GM19452 (cell line): ENCODE results near the gene FAM117B.
"Not testable (repeated sequence)": the region's sequence is repeated elsewhere in the genome, so short reads cannot be mapped to it uniquely, and the experiment has no call there.

Source experiments
- ATAC-seq: cut with Tn5 transposase; IDR thresholded peaks from one replicate; pipeline ENCODE4 v1.9.1; 2021; ENCODE audit not compliant: unreplicated experiment

Gene FAM117B

DNA sequence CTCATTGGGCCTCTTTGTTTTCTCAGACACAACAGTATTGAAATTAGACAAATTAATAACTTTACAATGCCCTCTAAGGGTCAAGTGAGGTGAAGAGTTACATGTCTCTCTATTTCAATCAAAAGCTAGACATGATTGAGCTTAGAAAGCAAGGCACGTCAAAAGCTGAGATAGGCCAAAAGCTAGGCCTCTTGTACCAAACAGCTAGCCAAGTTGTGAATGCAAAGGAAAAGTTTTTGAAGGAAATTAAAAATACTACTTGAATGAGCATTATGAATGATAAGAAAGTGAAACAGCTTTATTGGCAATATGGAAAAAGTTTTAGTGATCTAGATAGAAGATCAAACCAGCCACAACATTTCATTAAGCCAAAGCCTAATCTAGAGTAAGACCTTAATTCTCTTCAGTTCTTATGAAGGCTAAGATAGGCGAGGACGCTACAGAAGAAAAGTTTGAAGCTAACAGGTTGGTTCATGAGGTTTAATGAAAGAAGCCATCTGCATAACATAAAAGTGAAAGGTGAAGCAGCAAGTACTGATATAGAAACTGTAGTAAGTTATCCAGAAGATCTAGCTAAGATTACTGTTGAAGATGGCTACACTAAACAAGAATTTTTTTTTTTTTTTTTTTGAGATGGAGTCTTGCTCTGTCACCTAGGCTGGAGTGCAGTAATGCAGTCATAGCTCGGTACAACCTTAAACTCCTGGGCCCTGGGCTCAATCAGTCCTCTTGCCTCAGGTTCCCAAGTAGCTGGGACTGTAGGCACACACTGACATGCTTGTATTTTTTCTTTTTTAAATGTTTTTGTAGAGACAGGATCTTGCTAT, 65.5 kb downstream of the FAM117B start:
- ATAC-seq = no peak

DNA sequence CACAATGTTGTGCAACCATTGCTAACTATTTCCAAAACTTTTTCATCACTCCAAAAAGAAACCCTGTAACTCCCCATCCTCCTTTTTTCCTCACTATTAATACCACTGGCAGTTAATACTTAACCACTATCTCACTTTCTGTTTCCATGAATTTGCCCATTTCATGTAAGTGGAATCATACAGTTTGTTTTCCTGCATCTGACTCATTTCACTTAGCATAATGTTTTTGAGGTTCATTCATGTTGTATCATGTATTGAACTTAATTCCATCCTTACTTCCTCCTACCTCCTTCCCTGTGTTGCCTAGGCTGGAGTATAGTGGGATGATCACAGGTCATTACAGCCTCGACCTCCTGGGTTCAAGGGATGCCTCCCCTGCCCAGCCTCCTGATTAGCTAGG, 68.3 kb downstream of the FAM117B start:
- ATAC-seq = no peak

DNA sequence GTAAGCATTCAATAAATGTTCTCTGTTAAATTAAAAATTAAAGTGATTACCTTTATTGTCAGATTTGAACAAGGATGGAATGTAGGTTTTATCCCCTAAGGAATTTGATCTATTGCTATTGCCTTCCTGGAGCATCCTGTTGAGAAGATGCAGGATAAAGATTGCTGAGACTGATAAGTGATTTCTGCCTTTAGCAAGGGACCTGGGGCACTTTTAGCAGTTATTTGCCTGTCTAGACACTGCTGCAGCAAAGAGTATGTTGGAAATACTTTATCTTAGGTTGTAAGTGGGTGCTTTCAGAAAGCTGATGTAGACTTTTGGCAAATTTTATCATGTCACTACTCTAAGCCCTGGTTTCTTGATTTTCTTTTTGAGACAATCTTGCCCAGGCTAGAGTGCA, 69.5 kb downstream of the FAM117B start:
- no peak for ATAC-seq

DNA sequence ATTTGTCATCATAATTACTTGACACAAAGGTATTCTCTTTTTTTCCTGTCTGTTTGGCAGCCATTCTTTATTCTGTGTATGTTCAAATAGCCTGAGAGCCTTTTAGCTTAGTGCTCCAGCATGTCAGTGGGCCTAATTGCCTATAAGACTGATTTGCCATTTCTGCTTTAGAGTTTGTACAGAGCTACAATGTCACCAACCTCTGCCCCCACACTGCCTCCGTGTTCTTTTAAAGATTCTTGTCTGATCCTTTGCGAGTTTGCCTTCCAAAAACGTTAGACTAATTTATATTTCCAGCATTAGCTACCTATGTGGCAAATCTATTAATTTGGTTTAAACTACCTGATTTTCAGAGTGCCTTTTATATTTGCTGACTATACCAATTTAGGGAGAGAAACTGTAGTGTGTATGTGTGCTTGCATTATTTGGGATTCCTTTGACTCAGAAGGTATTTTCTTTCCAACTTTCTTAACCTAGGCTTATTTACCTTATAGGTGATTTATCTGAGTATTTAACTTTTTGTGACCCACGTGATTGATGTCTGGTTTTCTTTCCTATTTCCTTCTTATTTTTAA, 70.8 kb downstream of the FAM117B start:
- ATAC-seq = no peak

DNA sequence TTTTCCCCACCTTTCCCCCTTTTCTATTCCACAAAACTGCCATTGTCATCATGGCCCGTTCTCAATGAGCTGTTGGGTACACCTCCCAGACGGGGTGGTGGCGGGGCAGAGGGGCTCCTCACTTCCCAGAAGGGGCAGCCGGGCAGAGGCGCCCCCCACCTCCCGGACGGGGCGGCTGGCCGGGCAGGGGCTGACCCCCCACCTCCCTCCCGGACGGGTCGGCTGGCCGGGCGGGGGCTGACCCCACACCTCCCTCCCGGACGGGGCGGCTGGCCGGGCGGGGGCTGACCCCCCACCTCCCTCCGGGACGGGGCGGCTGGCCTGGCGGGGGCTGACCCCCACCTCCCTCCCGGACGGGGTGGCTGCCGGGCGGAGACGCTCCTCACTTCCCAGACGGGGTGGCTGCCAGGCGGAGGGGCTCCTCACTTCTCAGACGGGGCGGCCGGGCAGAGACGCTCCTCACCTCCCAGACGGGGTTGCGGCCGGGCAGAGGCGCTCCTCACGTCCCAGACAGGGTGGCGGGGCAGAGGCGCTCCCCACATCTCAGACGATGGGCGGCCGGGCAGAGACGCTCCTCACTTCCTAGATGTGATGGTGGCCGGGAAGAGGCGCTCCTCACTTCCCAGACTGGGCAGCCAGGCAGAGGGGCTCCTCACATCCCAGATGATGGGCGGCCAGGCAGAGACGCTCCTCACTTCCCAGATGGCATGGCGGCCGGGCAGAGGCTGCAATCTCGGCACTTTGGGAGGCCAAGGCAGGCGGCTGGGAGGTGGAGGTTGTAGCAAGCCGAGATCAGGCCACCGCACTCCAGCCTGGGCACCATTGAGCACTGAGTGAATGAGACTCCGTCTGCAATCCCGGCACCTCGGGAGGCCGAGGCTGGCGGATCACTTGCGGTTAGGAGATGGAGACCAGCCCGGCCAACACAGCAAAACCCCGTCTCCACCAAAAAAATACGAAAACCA, 80.5 kb downstream of the FAM117B start:
- ATAC-seq = not testable (repeated sequence)

DNA sequence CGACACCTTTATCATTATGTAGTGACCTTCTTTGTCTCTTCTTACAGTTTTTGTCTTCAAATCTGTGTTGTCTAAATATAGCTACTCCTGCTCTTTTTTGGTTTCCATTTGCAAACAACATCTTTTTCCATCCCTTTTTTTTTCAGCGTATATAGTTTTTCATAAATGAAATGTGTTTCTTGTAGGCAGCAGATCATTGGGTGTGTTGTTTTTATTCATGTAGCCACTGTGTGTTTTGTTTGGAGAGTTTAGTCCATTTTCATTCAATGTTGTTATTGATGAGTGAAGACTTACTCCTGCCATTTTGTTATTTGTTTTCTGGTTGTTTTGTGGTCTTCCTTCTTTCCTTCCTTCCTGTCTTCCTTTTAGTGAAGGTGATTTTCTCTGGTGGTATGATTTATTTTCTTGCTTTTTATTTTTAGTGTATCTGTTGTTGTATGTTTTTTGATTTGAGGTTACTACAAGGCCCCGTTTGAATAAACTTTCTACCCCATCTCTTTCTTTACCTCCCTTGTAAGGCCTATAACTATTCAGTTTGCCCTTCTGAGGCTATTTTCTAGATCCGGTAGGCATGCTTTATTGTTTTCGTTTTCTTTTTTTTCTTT, 81.4 kb downstream of the FAM117B start:
- ATAC-seq = no peak

DNA sequence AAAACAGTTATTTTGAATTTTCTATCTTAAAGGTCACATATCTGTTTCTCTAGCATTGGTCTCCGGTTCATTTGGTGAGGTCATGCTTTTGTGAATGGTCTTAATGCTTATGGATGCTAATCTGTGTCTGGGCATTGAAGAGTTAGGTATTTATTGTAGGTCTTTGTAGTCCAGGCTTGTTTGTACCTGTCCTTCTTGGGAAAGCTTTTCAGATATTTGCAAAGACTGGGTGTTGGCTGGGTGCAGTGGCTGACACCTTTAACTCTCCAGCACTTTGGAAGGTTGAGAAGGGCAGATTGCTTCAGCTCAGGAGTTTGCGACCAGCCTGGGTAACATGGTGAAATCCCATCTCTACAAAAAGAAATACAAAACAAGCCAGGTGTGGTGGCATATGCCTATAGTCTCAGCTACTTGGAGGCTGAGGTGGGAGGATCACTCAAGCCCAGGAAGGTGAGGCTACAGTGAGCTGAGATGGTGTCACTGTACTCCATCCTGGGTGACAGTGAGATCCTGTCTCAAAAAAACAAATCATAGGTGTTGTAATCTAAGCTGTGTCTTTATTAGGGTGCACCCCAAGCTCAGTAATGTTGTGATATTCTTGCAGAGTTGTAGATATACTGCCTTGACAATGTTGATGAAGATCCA, 82.3 kb downstream of the FAM117B start:
- no peak for ATAC-seq

DNA sequence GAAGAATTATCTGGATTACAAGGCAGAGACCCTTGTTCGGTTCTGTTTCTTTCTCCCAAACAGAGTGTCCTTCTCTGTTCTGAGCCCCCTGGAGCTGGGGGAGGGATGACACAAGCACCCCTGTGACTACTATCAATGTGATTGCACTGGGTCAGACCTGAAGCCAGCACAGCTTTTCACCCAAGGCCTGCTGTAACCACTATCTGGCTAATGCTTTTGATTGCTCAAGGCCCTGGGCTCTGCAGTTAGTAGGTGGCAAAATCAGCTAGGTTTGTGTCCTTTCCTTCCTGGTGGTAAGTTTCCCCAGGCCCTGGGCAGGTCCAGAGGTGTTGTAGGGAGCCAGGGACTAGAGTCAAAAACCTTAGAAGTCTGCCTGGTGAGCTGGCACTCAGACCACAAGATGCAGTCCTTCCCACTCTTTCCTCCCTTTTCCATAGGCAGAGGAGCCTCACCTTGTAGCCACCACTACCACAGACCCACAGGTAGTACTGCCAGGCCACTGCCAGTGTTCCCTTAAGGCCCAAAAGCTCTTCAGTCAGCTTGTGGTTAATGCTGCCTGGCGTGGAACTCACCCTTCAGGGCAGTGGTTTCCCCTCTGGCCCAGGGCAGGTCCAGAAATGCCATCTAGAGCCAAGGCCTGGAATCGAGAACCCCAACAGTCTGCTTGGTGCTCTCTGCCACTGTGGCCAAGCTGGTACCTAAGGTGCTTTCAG, 83.0 kb downstream of the FAM117B start:
- no peak for ATAC-seq

DNA sequence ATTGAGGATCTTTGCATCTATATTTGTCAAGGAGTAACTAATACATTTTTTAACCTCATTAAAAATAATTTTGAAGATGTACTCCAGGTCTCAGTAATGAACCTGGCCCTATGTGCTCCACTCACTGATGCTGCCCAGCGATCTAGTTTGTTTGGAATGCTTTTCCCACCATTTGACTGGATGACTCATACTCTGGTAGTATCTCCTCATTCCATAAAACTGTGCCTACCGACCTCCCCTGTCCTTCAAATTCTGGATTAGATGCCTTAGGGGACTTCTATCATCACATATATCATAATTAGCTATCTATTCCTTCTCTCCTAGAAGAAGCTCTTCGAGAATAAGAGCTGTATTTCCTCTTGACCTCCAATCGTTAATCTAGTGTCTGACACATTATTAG, 83.8 kb downstream of the FAM117B start:
- ATAC-seq = no peak

DNA sequence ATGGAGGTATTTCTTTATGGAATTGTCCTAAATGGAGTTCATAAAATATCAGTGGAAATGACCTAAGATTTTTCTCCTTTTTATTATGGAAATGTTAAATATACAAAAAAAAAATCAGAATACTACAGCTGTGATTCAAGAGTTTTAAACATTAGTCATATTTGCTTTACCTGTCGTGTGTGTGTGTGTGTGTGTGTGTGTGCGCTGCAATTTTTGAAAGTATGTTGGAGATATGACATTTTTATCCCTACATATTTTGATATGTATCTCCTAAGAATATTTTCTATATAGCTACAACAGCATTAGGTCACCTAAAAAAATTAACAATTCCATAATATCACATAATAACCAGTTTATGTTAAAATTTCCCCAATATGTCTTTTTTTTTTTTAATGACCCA, 85.5 kb downstream of the FAM117B start:
- no peak for ATAC-seq

DNA sequence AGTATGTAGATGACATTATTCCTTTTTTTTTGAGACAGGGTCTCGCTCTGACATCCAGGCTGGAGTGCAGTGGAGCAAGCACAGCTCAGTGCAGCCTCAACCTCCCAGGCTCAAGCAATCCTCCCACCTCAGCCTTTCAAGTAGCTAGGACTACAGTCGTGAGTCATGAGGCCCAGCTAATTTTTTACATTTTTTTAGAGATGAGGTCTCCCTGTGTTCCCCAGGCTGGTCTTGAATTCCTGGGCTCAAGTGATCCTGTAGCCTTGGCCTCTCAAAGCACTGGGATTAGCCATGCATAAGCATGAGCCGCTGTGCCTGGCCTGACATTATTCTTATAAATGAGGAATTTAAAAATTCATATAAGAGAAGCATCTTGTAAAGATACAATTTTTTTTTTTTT, 86.9 kb downstream of the FAM117B start:
- no peak for ATAC-seq

DNA sequence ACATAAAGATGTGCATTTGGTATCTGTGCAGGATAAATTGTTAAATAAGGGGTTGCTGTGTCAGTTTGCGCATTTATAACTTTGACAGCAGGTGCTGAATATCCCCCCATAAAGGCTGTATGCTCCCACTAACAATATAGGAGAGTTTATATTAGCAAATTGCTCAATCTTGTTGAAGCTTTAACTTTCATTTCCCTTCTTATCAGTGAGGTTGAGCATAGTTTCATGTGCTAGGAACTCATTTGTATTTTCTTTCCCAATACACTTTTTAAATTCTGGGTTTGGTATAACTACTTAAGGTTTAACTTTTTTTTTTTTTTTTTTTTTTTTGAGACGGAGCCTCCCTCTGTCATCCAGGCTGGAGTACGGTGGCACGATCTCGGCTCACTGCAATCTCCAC, 89.0 kb downstream of the FAM117B start:
- ATAC-seq = no peak

DNA sequence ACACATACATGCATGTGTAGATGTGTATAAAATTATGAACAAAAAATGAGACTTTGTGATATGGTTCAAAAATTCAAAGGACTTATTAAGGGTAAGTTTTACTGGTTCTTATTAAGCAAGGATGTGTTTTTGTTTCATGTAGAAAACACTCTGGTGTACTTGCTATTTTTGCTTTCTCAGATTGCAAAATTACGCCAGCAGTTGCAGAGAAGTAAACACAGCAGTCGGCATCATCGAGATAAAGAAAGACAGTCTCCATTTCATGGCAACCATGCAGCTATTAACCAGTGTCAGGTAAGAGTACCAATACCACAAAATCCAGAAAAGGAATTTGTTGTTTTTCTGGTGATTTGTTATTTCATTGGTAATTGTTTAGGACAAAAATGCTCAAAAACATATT, 91.3 kb downstream of the FAM117B start:
- ATAC-seq = no peak

DNA sequence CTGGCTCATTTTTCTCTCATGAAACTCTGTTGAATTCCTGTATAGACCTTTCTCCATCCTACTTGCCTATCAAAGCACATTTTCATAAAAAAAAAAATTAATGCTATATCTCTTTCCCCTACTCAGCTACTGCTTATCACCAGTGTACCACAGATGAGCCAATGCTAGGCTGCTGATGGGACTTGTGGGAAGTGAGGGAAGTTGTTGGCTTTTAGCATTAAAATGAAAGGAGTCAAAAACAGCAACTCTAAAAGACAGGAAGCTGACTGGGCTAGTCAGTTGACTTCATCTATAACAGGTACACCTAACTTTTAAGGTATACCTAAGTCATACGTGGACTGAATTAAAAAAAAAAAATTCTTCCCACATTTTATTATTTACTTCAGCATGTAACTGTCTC, 102.1 kb downstream of the FAM117B start:
- ATAC-seq = no peak

DNA sequence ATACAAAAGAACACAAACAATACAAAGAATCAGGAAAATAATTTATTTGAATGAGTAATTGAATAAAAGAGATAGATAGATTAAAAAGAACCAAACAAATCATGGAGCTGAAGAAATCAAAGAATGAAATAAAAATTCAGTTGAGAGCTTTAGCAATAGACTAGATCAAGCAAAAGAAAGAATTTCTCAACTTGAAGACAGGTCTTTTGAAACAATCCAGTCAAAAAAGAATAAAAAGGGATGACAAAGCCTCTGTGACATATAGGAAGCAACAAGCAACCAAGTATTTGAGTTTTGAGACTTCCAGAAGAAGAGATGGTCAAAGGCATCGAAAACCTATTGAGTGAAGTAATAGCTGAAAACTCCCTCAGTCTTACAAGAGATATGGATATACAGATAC, 108.8 kb downstream of the FAM117B start:
- ATAC-seq = no peak

DNA sequence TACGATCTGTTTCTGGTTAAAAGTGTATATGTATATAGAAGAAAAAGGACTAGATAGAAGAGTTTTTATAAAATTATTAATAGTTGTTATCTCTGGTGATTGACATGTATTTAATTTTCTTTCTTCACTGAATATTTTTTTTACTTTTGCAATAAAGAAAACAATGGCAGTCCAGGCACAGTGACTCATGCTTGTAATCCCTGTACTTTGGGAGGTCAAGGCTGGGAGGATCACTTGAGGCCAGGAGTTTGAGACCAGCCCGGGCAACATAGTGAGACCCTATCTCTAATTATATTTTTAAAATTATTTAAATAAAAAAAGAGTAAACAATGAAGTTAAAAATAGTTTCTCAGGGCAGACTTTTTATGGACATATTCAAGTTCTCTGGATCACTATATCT, 114.7 kb downstream of the FAM117B start:
- ATAC-seq = no peak

DNA sequence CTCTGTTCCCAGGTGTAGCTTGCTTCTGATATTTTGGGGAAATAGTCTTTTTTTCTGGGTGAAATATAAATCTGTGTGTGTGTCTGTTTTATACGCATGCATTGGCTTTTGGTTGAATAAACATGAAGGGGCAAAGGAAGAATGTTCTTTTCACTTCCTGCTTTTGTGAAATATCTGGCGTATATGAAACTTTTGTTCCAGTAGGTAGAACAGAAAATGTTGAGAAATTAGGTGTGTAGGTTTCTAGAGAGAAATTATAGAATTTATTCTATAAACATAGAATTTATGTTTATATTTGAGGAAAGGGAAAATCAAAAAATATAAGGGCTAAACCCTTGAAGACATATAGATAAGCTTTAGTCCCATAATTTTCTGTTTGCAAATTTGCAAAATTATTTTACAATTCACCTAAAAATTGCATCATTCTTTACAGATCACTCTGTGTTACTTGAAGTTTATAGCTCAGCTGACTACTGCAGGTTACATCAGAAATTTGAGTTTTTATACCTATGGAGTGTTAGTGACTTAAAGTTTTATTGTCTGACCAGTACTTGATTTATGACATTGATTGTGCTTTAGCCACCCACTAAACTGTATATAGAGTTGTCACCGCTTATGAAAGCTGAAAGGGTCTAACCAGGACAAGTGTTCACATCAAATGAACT, 116.1 kb downstream of the FAM117B start:
- no peak for ATAC-seq

DNA sequence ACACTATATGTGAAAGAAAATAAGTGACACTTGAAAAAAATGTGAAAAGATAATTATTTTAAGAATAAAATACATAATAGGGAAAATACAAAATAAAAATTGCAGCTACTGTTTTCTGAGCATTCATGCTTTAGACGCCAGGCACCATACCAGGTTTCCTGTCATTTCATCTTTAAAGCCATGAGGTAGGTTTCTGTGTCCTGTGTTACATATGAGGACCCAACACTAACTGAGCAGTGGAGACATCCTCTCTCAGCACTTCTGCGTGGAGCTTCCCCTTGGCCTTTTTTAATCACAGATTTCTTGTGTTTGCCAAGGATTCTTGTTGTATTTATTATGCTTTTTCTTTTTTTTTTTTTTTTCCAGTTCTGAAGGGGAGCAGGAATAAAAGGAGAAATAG, 117.3 kb downstream of the FAM117B start:
- no peak for ATAC-seq

DNA sequence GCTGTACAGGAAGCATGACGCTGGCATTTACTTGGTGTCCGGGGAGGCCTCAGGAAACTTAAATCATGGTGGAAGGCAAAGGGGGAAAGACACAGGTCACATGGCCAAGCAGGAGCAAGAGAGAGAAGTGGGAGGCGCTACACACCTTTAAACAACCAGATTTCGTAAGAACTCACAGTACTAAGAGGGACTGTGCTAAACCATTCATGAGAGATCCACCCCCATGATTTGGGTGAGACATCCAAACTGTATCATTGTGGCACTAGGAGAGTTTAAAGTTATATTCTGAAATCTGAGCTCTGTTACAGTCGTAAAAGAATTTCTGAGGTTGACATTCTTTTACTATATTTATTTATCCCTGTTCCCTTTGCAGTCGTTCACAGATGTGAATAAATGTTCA, 120.2 kb downstream of the FAM117B start:
- no peak for ATAC-seq

DNA sequence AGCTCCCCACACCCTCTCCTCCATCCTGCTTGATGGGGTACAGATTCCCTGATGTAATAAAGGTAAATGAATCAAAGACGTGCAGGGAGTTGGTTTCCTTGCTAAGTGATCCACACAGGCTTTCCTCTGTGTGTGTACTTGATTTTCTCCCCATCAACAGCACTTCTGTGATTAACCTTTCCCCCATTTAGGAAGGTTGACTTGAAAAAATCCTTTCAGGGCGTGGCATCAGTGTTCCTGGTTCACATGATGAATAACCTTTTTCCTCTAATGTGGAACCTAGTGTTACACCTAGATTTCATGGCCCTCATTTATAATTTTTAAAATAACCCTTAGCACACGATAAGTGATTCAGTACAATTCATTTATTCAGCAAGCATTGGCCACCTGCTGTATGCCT, 121.8 kb downstream of the FAM117B start:
- ATAC-seq = no peak
